ENCODE results near the gene ELMO1.

GRCh38 chr7:36944838-36945237 is 503.8 kb downstream of the ELMO1 start:
- no peak for TF ChIP-seq CTCF (IDR thresholded peaks at IDR 0.05)
- no peak for TF ChIP-seq POLR2AphosphoS5 (IDR thresholded peaks at IDR 0.05)
